ENCODE measurements around the gene SLX9.

DNA sequence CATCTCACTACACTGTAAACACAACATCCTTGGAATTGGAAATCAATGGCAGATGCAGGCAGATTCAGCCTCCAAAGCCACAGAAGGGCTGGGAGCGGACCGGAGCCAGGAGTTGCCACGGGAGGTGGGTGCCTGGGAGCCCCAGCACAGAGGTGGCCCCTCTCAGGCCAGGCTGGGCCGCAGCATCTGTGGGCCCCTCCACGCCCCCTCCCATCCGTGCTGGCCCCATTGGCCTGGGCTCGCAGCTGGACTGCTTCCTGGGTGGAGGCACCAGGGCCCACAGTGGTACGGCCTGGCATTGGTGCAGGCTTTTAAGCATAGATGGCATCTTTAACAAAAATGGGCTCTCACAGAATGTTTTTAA lies 64.2 kb downstream of the SLX9 start:
- TF ChIP-seq YY1 (IDR thresholded peaks at IDR 0.05; ENCODE audit: insufficient read depth, insufficient read length) (no peak), ZNF274 (IDR thresholded peaks at IDR 0.05; ENCODE audit: low read depth, low read length) (no peak)

All from NT2/D1 (cell line).